Stimulated activated CD8-positive, alpha-beta memory T cell treated with anti-CD3 and anti-CD28 coated beads, Interleukin-4, amount 100 ng/mL, for 1 hour (primary cell): Measurements from ENCODE around the gene CDH13.

Source experiments
- DNase-seq, 2 donors: peaks; one replicate each; pipeline ENCODE4 v3.0.0-alpha.2; 2020; ENCODE audit warnings: low read depth in 2 of 2, low spot score in 1 of 2

Gene CDH13

GRCh38 chr16:83215406-83216001, 588.7 kb downstream of the CDH13 start:
- DNase-seq, result no peak

GRCh38 chr16:83219285-83219684, 592.5 kb downstream of the CDH13 start:
- no peak for DNase-seq

- no peak for DNase-seq
Observed at GRCh38 chr16:83220066-83220465, 593.3 kb downstream of the CDH13 start.

GRCh38 chr16:83224642-83225041, 597.9 kb downstream of the CDH13 start:
- DNase-seq, result no peak

GRCh38 chr16:83227336-83227735, 600.6 kb downstream of the CDH13 start:
- DNase-seq, result no peak

GRCh38 chr16:83231729-83232128, 605.0 kb downstream of the CDH13 start:
- no peak for DNase-seq

- DNase-seq, result no peak
Observed at GRCh38 chr16:83233153-83233552, 606.4 kb downstream of the CDH13 start.

- DNase-seq, result no peak
Observed at GRCh38 chr16:83238949-83239691, 612.4 kb downstream of the CDH13 start.

- DNase-seq, result no peak
Observed at GRCh38 chr16:83244057-83244456, 617.3 kb downstream of the CDH13 start.

GRCh38 chr16:83245061-83245460, 618.3 kb downstream of the CDH13 start:
- no peak for DNase-seq

GRCh38 chr16:83247767-83248372, 621.1 kb downstream of the CDH13 start:
- no peak for DNase-seq

- DNase-seq, result no peak
Observed at GRCh38 chr16:83248735-83249463, 622.1 kb downstream of the CDH13 start.

- no peak for DNase-seq
Observed at GRCh38 chr16:83253521-83253920, 626.8 kb downstream of the CDH13 start.

- no peak for DNase-seq
Observed at GRCh38 chr16:83258366-83258928, 631.7 kb downstream of the CDH13 start.

GRCh38 chr16:83266848-83267553, 640.2 kb downstream of the CDH13 start:
- no peak for DNase-seq

- no peak for DNase-seq
Observed at GRCh38 chr16:83268169-83268568, 641.4 kb downstream of the CDH13 start.

- no peak for DNase-seq
Observed at GRCh38 chr16:83269048-83269447, 642.3 kb downstream of the CDH13 start.

- DNase-seq, result no peak
Observed at GRCh38 chr16:83269541-83269940, 642.8 kb downstream of the CDH13 start.

- no peak for DNase-seq
Observed at GRCh38 chr16:83270061-83270460, 643.3 kb downstream of the CDH13 start.

- DNase-seq, result no peak
Observed at GRCh38 chr16:83270640-83271039, 643.9 kb downstream of the CDH13 start.

- no peak for DNase-seq
Observed at GRCh38 chr16:83271123-83271522, 644.4 kb downstream of the CDH13 start.
